Pancreas (tissue), 10 donors: Measurements from ENCODE around the gene PITPNM3. TPM values are rescaled to one million over a fixed set of nuclear protein-coding genes. Genes with fewer than 3 reads are reported as not detected.

Experiments used
- ATAC-seq, 4 donors: fragments of 200-7000 bp; cut with Tn5 transposase; one replicate each; pipeline versions ENCODE4 v1.8.0 to v1.9.1; 2020; ENCODE audit warnings: mild to moderate bottlenecking in 4 of 4, moderate library complexity in 4 of 4
- DNase-seq, 6 donors: peaks; one replicate each; pipeline ENCODE4 v3.0.0-alpha.2; 2020
- FAIRE-seq: peaks from 2 replicates; lab custom pipeline; 2012; peaks lifted over from hg19 to GRCh38; lab: Jason Lieb, UNC
- H3K27ac ChIP-seq, 4 donors: fragments of 200-600 bp; sonication (generic); 1 replicate in 3 of 4; 2 replicates in 1 of 4; pipeline versions ENCODE4 v1.5.0 to v1.8.0; 2020
- H3K27me3 ChIP-seq, 4 donors: fragments of 200-600 bp; one replicate each; pipeline ENCODE4 v1.8.0; 2021
- H3K36me3 ChIP-seq, 3 donors: fragments of 200-600 bp; sonication (generic) in 1 of 3; one replicate each; pipeline versions ENCODE4 v1.5.0 to v1.8.0; 2020 to 2021
- H3K4me1 ChIP-seq, 3 donors: fragments of 200-600 bp; one replicate each; pipeline ENCODE4 v1.8.0; 2021
- H3K4me3 ChIP-seq, 4 donors: fragments of 200-600 bp; sonication (generic) in 2 of 4; one replicate each; pipeline versions ENCODE4 v1.5.0 to v1.8.0; 2020 to 2021
- H3K9me3 ChIP-seq, 4 donors: fragments of 200-600 bp; one replicate each; pipeline ENCODE4 v1.8.0; 2021
- WGBS, 2 donors: extraction: QIAGEN DNeasy Blood & Tissue Kit; methylation state at CpG; one replicate each; pipeline ENCODE4 v1.1.7; 2013; 5-methylcytosine and 5-hydroxymethylcytosine counted together
- intact Hi-C, 3 donors: fragments of 100-400 bp; cut with DNase I; formaldehyde crosslinking; loops; one replicate each; pipeline versions ENCODE4 v1.11.1 to v1.14.2; 2022
- polyA plus RNA-seq, 2 donors: library from polyadenylated mRNA; stranded (reverse); fragments of 200-250 nt; gene quantifications; one replicate each; pipeline ENCODE4 v1.2.3, GENCODE V29; 2013
- total RNA-seq, 6 donors: library from RNA; stranded (reverse); fragmentation: NEBNext Ultra II Directional in 4 of 6; extraction: Animal tissue kit (Norgen Biotek cat#: 25700) in 4 of 6; gene quantifications; one replicate each; pipeline versions ENCODE4 v1.2.1 to v1.2.4, GENCODE V29; 2021 to 2023
- TF ChIP-seq, protein P1 (sequence below), 4 donors: fragments of 200-600 bp; sonication (generic) in 3 of 4; IDR thresholded peaks; one replicate each; pipeline versions ENCODE4 v1.5.0 to v1.8.0; 2021; ENCODE audit warnings: antibody characterized with exemption in 4 of 4
- donor health status: healthy with polysubstance abuse.
- donor health status: DM: no; HTN: no; CAD: no; lungs with moderate emphysema.
- donor health status: DM: no; HTN: no; CAD: no.
- donor health status: control.
- donor health status: control.
- donor health status: Bipolar disorder and iron deficiency.
- donor health status: DM: yes; HTN: yes; CAD: no.
- donor health status: DM: no; HTN: no; CAD: no.
- donor health status: DM: no; HTN: no; CAD: no.
- donor health status: DM: yes; HTN: yes; CAD: no.

The PITPNM3 gene
- total and polyA plus RNA-seq, 8 donors = 0.67 to 5.1 (median 2.5) TPM

DNA sequence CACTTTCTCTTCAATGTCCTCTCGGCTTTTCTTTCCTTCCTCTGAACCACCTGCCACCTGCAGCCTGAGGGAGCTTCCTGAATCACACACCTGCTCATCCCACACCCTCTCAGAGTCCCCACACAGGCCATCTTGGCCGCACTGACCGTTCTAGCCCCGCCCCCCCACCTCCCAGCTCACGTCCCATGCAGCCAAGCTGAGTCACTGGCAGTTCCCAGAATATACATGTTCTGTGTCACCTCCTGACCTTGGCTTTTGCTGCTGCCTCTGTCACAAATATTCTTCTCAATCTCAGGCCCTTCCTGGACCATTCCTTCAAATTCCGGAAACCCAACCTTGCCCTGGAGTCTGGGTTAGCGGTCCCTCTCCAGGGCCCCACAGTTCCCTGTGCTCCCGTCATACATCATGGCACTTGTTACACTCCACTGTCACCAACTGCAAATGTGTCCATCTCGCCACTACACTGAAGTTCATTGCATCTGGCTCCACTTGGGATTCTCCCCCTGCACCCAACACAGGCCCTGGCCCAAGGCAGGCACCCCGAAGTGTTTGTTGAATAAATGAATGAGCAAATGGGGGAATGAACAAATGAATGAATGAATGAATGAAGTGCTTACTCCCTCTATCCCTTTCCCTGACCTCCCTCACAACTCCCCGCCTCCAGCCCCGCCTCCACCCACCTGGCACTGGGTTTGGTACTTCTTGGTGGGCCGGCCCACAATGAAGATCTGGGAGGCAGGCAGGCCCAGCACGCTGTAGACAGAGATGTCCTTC is 99.3 kb downstream of the PITPNM3 start:
- Histone ChIP-seq H3K4me1 (no peaks in the 10 kb centered on the region), H3K9me3 (no peaks in the 10 kb centered on the region), H3K36me3 (no peaks in the 10 kb centered on the region), H3K4me3 (no peak overlapping the region), H3K27ac (no peak overlapping the region), H3K27me3 (no peaks in the 10 kb centered on the region)
- WGBS, 2 donors = 81 to 87% methylated on average over 14 of the region's 14 CpGs
- DNase-seq (peak in 1 of 6 donors; percentile 58), FAIRE-seq (no peak), ATAC-seq (peak in 2 of 4 donors; percentile 63 to 68)
- TF ChIP-seq, protein P1, sequence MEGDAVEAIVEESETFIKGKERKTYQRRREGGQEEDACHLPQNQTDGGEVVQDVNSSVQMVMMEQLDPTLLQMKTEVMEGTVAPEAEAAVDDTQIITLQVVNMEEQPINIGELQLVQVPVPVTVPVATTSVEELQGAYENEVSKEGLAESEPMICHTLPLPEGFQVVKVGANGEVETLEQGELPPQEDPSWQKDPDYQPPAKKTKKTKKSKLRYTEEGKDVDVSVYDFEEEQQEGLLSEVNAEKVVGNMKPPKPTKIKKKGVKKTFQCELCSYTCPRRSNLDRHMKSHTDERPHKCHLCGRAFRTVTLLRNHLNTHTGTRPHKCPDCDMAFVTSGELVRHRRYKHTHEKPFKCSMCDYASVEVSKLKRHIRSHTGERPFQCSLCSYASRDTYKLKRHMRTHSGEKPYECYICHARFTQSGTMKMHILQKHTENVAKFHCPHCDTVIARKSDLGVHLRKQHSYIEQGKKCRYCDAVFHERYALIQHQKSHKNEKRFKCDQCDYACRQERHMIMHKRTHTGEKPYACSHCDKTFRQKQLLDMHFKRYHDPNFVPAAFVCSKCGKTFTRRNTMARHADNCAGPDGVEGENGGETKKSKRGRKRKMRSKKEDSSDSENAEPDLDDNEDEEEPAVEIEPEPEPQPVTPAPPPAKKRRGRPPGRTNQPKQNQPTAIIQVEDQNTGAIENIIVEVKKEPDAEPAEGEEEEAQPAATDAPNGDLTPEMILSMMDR (IDR thresholded peaks at IDR 0.05) = no peak
- intact Hi-C loops = no loop called here

DNA sequence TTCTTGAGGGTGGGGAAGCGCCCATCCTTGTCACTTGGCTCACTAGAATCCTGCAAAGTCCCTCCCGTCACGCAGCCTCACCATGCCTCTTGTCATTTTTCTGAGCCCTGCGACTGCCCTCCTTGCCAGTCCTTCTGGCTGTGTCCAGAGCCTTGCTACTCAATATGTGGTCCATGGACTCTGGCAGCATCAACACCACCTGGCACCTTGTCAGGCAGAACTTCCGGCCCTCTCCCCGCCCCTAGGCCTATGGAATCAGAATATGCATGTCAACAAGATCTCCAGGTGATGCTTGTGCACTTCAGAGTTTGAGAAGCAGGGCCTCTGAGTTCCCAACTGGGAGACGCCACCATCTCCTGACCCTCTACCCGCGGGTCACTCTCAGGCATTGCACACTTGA is 100.0 kb downstream of the PITPNM3 start:
- ATAC-seq = no peak
- DNase-seq = no peak
- H3K4me3 ChIP-seq = no peak overlapping the region
- H3K9me3 ChIP-seq = no peaks in the 10 kb centered on the region
- no peaks in the 10 kb centered on the region for H3K4me1 ChIP-seq
- 80 to 94% methylated on average over 9 of the region's 9 CpGs for WGBS, 2 donors
- H3K27ac ChIP-seq = no peak overlapping the region
- no peak for FAIRE-seq
- TF ChIP-seq, protein P1 (IDR thresholded peaks at IDR 0.05) = no peak
- intact Hi-C loops = no loop called here
- H3K36me3 ChIP-seq = no peaks in the 10 kb centered on the region
- H3K27me3 ChIP-seq = no peaks in the 10 kb centered on the region

DNA sequence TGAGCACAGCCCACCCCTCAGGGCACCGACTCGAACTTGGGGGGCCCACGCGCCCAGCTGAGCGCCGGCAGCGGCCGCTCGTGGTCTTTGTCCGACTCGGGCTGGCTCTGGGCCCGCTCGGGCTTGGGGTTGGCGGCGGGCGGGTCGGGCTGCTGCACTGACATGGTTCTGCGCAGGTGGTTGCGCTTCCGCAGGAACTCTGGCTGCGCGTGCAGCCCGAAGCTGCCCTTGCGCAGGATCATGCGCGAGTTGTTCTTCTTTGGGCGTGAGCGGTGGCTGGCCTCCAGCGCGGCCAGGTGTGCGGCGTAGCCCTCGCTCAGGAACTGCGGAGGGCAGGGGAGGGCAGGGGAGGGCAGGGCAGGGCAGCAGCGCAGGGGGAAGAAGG is 101.0 kb downstream of the PITPNM3 start:
- Histone ChIP-seq H3K4me3 (no peak overlapping the region), H3K36me3 (no peaks in the 10 kb centered on the region), H3K27ac (no peak overlapping the region), H3K4me1 (no peaks in the 10 kb centered on the region), H3K9me3 (no peaks in the 10 kb centered on the region), H3K27me3 (no peaks in the 10 kb centered on the region)
- intact Hi-C loops = no loop called here
- TF ChIP-seq, protein P1 (IDR thresholded peaks at IDR 0.05) = no peak
- peak in 1 of 6 donors; percentile 65 for DNase-seq
- FAIRE-seq = no peak
- ATAC-seq = peak in 3 of 4 donors; percentile 44 to 73 (median 70)
- 25 to 40% methylated on average over 24 to 34 of the region's 35 CpGs for WGBS, 2 donors

DNA sequence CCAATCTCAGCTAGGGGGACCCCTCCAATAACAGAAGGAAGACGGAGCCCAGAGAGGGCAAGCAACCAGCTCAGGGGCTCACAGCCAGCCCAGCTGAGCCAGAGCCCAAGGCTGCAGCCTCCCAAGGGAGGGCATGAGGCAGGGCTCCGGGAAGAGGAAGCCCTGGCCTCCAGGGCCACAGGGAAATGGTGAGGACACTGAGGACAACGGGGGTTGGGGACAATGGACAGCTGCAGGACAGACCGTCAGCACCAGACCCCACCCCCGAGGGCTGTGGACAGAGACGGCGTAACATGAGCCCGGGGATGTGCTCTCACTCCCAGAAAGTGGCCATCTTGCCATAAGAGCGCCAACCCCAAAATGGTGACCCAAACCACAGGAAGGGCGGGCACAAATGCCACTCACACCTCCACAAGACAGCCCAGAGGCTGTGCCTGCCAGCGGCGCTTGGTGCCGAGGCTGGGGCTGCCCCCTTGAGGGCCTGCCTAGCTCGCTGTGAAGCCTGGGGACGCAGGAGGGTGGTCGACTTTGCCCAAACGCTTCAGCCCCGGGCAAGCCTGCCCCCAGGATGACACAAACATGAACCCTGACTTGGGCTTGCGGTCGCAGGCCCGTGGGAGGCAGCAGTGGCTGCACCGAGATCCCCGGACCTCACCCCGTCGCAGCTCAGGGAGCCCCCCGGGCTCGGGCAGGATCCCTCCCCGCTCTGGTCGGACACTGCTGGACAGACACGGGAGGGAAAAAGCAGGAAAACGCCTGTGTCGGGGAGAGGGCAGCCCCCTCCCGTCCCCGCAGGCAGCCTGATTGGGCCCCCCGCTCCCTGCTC is 101.6 kb downstream of the PITPNM3 start:
- peak in 1 of 6 donors; percentile 48 for DNase-seq
- FAIRE-seq = no peak
- intact Hi-C loops = no loop called here
- no peaks in the 10 kb centered on the region for H3K9me3 ChIP-seq
- no peak overlapping the region for H3K4me3 ChIP-seq
- 56 to 67% methylated on average over 33 to 35 of the region's 35 CpGs for WGBS, 2 donors
- no peak for ATAC-seq
- H3K27ac ChIP-seq = no peak overlapping the region
- H3K27me3 ChIP-seq = no peaks in the 10 kb centered on the region
- no peaks in the 10 kb centered on the region for H3K36me3 ChIP-seq
- H3K4me1 ChIP-seq = no peaks in the 10 kb centered on the region
- TF ChIP-seq, protein P1 (IDR thresholded peaks at IDR 0.05) = no peak
